Measurements from ENCODE around the gene SURF1.

SURF1 gene

DNA sequence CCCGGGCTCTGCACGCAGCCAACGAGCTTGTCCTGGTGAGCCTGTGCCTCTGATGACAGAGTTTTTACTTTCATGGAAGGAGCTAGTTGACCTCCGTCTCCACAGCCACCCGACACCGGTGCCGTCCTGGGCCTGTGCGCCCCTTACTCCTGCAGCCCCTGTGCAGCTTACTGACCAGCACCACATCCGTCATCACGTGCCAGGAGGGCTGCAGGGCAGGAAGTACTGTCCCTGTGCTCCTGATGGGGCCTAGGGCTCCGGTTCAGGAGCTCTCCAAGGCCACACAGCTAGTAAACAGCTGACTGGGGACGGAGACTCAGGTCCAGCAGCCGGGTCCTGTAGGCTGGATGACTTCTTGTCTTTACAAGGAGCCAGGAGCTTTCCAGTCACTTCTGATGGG is 30.1 kb upstream of the SURF1 start:
- TF ChIP-seq CTCF (IDR thresholded peaks at IDR 0.05; ENCODE audit: insufficient read depth, low read length, poor library complexity, severe bottlenecking) = no peak
- no peaks in the 10 kb centered on the region; the same call in 1 of the 2 replicates for H3K27me3 ChIP-seq (replicated peaks; ENCODE audit: control insufficient read depth, insufficient read depth, low read length)
- no peak for DNase-seq (ENCODE audit: extremely low read depth, insufficient read length)
- H3K4me3 ChIP-seq (replicated peaks; ENCODE audit: low read depth, low read length) = no peak overlapping the region
- no peaks in the 10 kb centered on the region for H3K36me3 ChIP-seq (ENCODE audit: control insufficient read depth, insufficient read depth, low read length)

DNA sequence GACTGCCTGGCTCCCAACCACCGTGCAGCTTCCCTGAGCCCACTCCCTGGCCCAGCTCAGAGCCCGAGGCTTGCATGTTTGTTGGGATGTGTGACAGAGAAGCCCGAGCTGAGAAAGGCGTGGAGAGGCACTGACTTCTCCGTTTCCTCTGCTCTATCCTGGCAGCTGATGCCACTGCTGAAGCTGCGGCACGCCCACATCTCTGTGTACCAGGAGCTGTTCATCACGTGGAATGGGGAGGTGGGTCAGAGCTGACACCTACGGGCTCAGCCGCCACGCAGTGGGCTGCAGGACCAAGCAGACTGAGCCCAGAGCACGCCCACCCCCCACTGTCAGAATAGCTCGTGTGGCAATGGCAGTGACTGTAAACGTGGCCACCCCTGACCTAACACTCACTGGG is 29.2 kb upstream of the SURF1 start:
- DNase-seq (ENCODE audit: extremely low read depth, insufficient read length) = no peak
- H3K27me3 ChIP-seq (replicated peaks; ENCODE audit: control insufficient read depth, insufficient read depth, low read length) = no peaks in the 10 kb centered on the region; the same call in 1 of the 2 replicates
- TF ChIP-seq CTCF (IDR thresholded peaks at IDR 0.05; ENCODE audit: insufficient read depth, low read length, poor library complexity, severe bottlenecking) = no peak
- H3K4me3 ChIP-seq (replicated peaks; ENCODE audit: low read depth, low read length) = no peak overlapping the region
- no peaks in the 10 kb centered on the region for H3K36me3 ChIP-seq (ENCODE audit: control insufficient read depth, insufficient read depth, low read length)

DNA sequence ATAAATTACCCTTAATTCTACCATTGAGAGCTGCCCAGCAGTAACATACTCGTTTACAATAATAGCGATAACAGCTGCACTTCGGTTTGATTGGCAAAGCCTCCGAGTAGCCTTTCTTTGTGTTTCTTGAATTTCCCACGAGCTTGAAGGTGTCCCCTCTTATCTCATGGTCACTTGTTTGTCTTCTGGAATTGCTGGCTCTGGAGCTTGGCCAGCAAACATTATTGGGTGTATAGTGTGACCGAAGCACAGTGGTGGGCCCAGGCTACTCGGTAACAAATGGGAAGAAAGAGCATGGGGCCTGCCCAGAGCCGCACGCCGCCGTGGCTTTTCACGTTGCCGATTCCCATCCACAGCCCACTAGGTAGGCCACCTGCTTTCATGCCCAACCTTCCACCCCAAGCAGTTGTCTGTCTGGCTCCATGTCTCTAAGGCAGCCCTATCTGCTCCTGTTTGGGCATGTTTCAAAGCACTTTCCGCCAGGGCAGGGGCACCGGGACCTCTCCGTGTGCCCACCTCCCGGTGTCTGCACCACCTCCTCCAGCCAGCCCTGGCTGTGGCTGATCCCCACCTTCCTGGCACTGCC is 28.5 kb upstream of the SURF1 start:
- Histone ChIP-seq H3K4me3 (replicated peaks; ENCODE audit: low read depth, low read length) (no peak overlapping the region), H3K36me3 (ENCODE audit: control insufficient read depth, insufficient read depth, low read length) (no peaks in the 10 kb centered on the region), H3K27me3 (replicated peaks; ENCODE audit: control insufficient read depth, insufficient read depth, low read length) (no peaks in the 10 kb centered on the region; the same call in 1 of the 2 replicates)
- DNase-seq (ENCODE audit: extremely low read depth, insufficient read length) = no peak
- no peak for TF ChIP-seq CTCF (IDR thresholded peaks at IDR 0.05; ENCODE audit: insufficient read depth, low read length, poor library complexity, severe bottlenecking)

DNA sequence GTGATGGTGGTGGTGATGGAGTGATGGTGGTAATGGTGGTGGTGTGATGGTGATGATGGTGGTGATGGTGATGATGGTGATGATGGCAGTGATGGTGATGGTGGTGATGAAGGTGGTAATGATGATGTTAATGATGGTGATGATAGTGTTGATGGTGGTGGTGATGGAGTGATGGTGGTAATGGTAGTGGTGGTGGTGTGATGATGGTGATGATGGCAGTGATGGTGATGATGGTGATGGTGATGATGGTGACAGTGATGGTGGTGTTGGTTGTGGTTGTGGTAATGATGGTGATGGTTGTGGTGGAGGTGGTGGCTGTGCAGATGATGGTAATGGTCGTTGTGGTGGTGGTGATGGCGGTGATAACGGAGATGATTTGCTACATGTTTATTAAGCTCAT is 27.2 kb upstream of the SURF1 start:
- H3K36me3 ChIP-seq (ENCODE audit: control insufficient read depth, insufficient read depth, low read length) = no peaks in the 10 kb centered on the region
- no peak overlapping the region for H3K4me3 ChIP-seq (replicated peaks; ENCODE audit: low read depth, low read length)
- no peak for DNase-seq (ENCODE audit: extremely low read depth, insufficient read length)
- no peak for TF ChIP-seq CTCF (IDR thresholded peaks at IDR 0.05; ENCODE audit: insufficient read depth, low read length, poor library complexity, severe bottlenecking)
- H3K27me3 ChIP-seq (replicated peaks; ENCODE audit: control insufficient read depth, insufficient read depth, low read length) = no peaks in the 10 kb centered on the region; the same call in 1 of the 2 replicates

DNA sequence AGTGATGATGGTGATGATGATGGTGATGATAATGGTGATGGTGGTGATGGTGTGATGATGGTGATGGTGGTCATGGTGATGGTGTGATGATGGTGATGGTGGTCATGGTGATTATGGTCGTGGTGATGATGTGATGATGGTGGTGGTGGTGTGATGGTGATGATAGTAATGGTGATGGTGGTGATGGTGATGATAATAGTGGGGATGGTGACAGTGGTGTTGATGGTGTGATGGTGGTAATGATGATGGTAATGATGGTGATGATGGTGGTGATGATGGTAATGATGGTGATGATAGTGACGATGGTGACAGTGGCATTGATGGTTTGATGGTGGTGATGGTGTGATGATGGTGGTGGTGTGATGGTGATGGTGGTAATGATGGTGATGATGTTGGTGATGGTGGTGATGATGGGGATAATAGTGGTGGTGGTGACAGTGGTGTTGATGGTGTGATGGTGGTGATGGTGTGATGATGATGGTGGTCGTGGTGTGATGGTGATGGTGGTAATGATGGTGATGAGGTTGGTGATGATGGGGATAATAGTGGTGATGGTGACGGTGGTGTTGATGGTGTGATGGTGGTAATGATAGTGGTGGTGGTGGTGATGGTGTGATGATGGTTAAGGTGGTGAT is 26.3 kb upstream of the SURF1 start:
- no peak for TF ChIP-seq CTCF (IDR thresholded peaks at IDR 0.05; ENCODE audit: insufficient read depth, low read length, poor library complexity, severe bottlenecking)
- Histone ChIP-seq H3K27me3 (replicated peaks; ENCODE audit: control insufficient read depth, insufficient read depth, low read length) (no peaks in the 10 kb centered on the region; the same call in 1 of the 2 replicates), H3K4me3 (replicated peaks; ENCODE audit: low read depth, low read length) (no peak overlapping the region), H3K36me3 (ENCODE audit: control insufficient read depth, insufficient read depth, low read length) (no peaks in the 10 kb centered on the region)
- no peak for DNase-seq (ENCODE audit: extremely low read depth, insufficient read length)

All from GM06990 (cell line).